ENCODE results near the gene SRGAP1.
"Not testable (repeated sequence)": the region's sequence is repeated elsewhere in the genome, so short reads cannot be mapped to it uniquely, and the experiment has no call there.

SRGAP1 gene

DNA sequence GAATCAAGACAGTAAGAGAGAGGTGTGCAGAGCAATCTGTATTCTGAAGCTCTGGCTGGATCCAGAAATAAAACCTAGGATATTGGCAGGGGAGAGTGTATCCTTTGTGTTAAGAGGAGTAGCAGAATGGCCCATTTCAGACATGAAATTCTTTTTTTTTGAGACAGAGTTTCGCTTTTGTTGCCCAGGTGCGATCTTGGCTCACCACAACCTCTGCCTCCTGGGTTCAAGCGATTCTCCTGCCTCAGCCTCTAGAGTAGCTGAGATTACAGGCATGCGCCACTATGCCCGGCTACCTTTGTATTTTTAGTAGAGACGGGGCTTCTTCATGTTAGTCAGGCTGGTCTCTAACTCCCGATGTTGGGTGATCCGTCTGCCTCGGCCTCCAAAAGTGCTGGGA is 6.1 kb upstream of the SRGAP1 start:
- DNase-seq (ENCODE audit: low spot score), result no peak

GRCh38 chr12:63841011-63841410 is 3.5 kb upstream of the SRGAP1 start:
- DNase-seq (ENCODE audit: low spot score), result no peak

DNA sequence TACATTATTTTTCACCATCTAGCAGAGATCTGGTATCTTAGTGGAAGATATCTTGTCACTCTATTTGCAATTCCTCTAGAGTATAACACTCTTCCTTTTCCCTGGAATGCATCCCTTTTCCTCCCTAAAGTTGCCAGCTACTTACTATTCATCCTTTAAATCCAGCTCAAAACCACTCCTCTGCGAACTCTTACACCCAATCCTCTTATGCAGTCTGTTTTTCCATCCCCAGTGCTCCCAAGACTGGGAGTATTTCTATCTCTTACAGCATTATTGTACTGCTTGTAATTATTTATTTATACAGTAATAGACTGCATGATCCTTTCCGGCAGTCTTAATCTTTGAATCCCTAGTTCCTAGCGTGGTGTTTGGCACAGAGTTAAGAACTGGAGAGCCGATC is 2.9 kb upstream of the SRGAP1 start:
- no peak for DNase-seq (ENCODE audit: low spot score)

DNA sequence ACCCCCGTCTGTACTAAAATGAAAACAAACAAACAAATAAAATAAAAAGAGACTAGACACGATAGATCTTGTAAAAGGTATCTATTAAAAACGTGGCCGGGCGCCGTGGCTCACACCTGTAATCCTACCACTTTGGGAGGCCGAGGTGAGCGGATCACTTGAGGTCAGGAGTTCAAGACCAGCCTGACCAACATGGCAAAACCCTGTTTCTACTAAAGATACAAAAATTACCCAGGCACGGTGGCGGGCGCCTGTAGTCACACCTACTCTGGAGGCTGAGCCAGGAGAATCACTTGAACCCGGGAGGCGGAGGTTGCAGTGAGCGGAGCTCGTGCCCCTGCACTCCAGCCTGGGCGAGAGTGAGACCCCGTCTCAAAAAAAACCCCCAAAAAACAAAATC is 1.8 kb upstream of the SRGAP1 start:
- not testable (repeated sequence) for DNase-seq (ENCODE audit: low spot score)

GRCh38 chr12:63843254-63843720 is 1.2 kb upstream of the SRGAP1 start:
- DNase-seq (ENCODE audit: low spot score), result no peak

GRCh38 chr12:63843721-63844390 is 644 bp upstream of the SRGAP1 start:
- DNase-seq (ENCODE audit: low spot score), result peak; percentile 81

DNA sequence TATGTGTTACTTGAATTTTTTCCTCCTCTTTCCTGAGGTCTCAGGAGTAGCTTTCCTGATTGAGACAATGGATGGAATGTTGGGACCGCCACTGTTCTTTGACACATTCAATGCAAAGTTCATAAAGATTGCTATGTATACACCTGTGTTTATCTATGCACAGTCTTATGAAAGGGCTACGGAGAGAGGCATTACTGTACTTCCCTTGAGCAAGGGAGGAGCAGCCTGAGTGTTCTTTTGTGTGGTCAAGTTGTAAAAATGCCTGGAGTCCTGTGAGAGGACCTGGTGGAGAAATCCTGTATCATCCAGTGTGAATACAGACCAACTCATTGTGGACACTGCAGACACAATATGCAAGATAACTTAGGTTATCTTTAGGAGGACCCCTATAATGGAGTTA is 1.2 kb downstream of the SRGAP1 start:
- DNase-seq (ENCODE audit: low spot score), result peak; percentile 44

- no peak for DNase-seq (ENCODE audit: low spot score)
These were observed 1.9 kb downstream of the SRGAP1 start for GRCh38 chr12:63846238-63846967.

DNA sequence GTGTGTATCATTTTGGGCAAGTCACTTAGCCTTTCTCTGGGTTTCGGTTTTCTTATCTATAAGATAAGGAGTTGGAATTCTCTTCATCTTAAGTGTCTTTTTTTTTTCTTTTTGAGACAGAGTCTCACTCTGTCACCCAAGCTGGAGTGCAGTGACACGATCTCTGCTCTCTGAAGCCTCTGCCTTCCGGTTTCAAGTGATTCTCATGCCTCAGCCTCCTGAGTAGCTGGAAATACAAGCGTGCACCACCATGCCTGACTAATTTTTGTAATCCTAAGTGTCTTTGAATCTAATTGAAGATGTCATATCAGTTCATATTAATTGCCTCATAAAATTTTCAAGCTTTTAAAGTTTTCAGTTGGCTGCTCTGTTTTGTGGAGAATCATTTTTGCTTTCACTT is 4.0 kb downstream of the SRGAP1 start:
- no peak for DNase-seq (ENCODE audit: low spot score)

DNA sequence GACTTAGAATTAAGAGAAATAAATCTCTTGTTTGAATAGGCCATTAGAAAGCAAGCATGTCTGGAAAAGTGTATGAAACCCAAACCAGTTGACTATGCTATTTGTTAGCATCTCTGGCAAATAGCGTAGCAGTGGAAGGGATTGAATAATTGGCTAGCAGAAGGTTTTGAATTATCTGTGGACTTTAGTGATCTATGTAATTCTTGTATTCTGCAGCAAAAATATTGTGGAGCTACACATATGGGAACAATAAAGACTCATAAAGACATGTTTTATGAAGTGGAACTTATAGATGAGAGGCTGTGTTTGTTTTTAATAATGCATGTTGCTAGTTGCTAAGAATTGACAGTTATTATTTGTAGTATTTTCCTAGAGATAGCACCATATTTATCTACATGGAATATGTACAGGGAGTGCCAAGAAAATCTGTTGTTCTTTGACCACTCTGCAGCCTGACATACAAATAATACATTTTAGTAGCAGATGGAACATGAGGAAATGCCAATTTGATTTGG is 4.7 kb downstream of the SRGAP1 start:
- DNase-seq (ENCODE audit: low spot score), result no peak

DNA sequence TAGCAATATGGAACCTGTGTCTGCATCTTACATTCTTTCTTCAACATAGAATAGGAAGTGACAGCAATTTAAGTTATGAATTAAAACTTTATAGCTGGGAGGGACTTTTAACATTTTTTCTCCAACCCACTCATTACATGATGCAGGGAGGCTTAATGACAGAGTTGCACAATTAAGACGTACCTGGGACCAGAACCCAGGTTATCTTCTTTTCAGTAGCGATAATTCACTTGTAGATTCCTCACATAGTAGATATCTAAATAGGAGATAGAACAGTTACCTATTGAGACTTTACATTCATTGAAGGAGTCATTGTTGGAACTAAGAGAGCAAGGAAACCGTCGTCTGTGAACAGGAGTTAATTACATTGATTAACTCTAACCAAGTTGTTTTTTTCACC is 5.1 kb downstream of the SRGAP1 start:
- no peak for DNase-seq (ENCODE audit: low spot score)

DNA sequence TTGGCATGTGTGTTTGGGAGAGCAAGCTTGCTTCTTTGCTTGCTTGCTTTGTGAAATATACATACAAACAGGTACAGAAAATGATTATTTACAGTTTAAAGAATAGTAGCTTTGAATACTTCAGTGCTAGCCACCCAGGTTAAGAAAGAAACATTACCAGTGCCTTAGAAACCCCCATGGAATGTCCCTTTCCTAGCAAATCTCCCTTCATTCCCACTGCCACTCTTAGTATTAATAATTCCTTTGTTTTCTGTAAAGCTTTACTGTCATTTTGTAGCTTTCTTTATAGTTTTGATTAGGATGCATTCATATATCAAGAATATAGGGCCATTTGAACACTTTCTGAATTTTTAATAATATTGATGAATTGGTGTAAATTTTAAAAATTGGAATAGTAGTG is 9.5 kb downstream of the SRGAP1 start:
- DNase-seq (ENCODE audit: low spot score), result no peak

DNA sequence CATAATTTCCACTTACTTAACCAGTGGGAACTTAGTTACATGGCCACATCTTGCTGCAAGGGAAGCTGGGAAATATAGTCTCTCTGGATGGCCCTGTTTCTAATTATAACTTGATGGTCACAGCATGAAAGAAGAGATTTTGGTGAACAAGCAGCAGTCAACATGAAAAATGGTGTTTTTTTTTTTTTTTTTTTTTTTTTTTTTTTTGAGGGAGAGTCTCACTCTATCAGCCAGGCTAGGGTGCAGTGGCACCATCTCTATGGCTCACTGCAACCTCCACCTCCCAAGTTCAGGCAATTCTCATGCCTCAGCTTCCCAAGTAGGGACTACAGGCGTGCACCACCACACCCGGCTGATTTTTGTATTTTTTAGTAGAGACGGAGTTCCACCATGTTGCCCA is 10.8 kb downstream of the SRGAP1 start:
- no peak for DNase-seq (ENCODE audit: low spot score)

DNA sequence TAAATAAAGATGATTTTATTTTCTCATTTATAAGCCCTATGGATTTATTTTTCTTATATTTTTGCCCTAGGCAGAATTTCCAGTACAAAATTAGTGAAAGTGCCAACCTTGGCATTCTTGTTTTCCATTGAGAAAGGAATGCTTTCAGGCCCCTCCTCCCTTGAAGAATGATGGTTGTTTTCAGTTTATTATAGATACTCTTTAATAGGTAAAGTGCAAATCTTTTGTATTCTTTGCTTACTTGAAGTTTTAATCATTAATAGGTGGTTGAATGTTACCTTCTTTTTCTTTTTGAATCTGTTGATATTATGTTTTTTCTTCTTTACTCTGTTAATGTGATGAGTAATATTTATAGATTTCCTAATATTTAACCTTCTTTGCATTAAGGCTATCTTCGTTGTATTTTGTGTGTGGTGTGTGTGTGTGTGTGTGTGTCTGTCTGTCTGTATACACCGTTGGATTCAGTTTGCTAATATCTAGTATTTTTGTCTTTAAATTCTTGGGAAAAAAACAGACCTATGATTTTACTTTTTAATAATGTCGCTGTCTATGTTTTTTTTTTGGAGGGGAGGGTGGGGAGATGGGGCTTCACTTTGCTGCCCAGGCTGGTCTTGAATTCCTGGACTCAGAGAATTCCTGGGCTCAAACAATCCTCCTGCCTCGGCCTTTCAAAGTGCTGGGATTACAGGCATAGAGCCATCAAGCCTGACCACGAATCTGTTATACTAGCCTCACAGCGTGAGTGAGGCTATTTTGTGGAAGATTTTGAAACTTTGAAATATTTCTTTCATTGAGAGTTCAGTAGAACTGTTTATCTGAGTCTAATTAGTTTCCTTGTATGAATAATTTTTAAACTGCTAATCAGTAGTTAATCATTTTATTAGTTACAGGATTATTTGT is 13.5 kb downstream of the SRGAP1 start:
- DNase-seq (ENCODE audit: low spot score), result no peak

- DNase-seq (ENCODE audit: low spot score), result not testable (repeated sequence)
These were observed 15.4 kb downstream of the SRGAP1 start for GRCh38 chr12:63859880-63860279.

DNA sequence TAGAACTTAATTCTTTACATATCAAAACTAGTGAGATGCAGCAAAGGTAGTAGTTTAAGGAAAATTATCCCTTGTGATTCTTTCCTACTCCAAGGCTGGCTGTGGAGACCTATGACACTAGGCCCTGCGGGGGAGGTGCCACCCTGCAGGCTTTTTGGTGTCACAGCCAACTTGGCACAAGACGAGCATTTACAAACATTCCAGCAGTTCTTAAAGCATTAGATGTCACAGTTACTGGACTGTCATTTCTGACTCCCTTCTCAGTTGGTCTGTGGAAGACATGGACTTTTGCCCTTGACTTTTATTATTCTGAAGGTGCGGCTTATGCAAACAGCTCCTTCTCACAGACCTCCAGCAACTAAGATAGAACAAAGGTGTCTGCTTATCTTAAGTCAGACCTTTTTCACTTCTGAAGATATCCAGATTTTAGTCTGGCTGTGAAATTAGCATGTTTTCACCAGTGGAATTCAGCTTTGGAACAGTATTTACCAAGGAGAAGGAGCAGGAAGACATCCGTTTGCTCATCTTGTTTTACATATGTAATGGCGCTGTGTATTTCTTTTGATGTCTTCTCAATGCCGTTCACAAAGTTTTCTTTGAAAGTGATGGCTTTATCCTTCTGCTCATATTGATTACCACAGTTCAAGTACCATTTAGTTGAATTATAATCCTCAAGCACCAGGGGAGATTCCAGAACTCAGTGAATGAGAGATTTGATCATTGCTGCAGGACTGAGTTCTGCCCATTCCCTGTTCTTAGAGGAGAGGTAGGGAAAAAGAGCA is 17.9 kb downstream of the SRGAP1 start:
- no peak for DNase-seq (ENCODE audit: low spot score)

DNA sequence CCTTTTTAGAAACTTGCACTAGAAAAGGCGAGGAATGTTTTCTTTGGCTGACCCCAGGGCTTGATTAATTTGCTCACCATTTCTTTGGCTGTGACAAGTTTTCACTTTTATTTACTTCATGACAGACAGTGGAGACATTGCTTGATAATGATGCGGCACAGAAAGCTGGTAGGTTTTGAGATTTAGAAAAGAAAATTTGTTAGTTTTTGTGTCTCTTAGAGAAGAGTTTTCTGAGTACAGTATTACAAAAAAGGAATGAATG is 18.4 kb downstream of the SRGAP1 start:
- DNase-seq (ENCODE audit: low spot score), result no peak

DNA sequence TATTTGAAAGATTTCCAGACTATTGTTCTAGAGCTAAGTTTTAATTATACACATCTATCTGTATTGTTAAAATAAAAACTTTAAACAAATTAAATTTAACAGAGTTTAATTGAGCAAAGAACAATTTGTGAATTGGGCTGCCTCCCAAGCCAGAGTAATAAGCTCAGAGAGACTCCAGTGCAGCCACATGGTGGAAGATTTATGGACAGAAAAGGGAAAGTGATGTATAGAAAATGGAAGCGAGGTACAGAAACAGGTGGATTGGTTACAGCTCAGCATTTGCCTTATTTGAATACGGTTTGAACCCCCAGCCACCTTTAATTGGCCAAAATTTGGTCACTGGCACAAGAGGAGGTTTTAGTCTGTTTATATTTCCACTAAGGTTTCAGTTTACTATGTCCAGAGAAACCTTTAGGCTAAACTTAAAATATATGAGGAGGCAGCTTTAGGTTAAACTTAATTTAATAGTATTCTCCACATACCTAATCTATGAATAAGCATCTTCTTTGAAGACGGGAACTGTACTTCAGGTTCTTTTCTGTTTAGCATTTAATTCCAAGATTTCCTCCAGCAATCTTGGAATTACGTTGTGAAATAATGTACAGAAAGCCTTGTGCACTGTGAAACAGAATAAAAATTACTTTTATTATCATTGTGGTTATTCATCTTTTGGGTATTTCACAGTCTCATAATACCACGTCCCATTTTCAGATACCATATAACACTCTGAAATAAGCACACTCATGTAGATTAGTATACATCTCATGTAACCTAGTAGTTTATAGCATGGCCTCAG is 19.4 kb downstream of the SRGAP1 start:
- no peak for DNase-seq (ENCODE audit: low spot score)

DNA sequence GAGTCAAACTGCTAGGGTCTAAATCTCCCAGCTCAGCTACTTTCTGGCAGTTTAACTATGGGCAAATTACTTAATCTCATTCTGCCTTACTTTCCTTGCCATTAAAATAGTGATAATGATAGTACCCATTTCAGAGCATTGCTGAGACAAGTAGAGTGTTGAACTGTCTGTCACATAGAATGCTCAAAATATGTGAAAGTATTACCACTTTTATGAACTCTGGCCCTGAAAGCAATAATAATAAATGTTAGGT is 19.9 kb downstream of the SRGAP1 start:
- no peak for DNase-seq (ENCODE audit: low spot score)

- no peak for DNase-seq (ENCODE audit: low spot score)
These were observed 20.9 kb downstream of the SRGAP1 start for GRCh38 chr12:63865448-63865847.

- DNase-seq (ENCODE audit: low spot score), result no peak
These were observed 22.6 kb downstream of the SRGAP1 start for GRCh38 chr12:63867053-63867452.

GRCh38 chr12:63869656-63870055 is 25.2 kb downstream of the SRGAP1 start:
- no peak for DNase-seq (ENCODE audit: low spot score)
